Ovary (tissue), 1 donor: ENCODE results near the gene RNF7.

Source experiments
- EP300 ChIP-seq: sonication (generic); formaldehyde crosslinking; IDR thresholded peaks from one replicate; pipeline ENCODE4 v1.6.1; 2017; ENCODE audit warnings: antibody characterized with exemption
- POLR2A ChIP-seq: fragments of 450-650 bp; IDR thresholded peaks from one replicate; pipeline ENCODE4 v1.6.1; 2017; ENCODE audit warnings: antibody characterized with exemption, mild to moderate bottlenecking, moderate library complexity

DNA sequence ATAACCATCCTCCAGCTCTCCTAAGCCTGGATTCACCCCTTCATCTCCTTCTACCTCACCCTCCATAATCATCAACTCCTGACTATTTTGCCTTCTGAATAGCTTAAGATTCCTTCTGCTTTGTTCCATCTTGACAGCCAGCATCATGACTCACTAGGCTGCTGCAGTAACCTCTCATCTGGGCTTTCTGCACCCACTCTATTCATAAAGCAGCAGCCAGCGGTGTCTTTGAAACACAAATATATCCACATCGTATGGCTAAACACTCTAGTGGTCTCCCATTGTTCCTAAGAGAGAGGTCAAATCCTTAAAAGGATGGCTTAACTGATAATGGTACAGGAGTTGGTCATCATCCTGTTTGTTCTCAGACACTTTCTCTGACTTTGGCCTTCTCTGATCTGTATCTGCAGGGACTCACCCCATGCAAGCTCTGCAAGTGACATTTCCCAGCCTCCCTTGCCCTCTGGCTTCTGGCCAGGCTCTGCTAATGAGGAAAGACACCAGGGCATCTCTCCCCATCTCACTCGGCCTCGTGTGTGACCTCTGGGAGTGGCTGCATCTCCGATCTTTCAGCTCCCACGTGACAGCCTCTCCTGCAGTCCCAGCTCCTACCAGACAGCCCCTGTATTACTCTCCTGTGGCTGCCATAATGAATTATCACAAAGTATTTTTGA is 31.3 kb downstream of the RNF7 start:
- no peak for TF ChIP-seq EP300
- no peak for TF ChIP-seq POLR2A
